HepG2 (cell line): Measurements from ENCODE around the gene SCO1. TPM values are rescaled to one million over a fixed set of nuclear protein-coding genes. Genes with fewer than 3 reads are reported as not detected.
"Not testable (repeated sequence)": the region's sequence is repeated elsewhere in the genome, so short reads cannot be mapped to it uniquely, and the experiment has no call there.

Experiments used
- ATAC-seq: fragments of 200-7000 bp; cut with Tn5 transposase; 3 replicates; pipeline ENCODE4 v1.9.1; 2020; ENCODE audit warnings: mild to moderate bottlenecking, moderate library complexity
- BruUV-seq: library from RNA; stranded (reverse); fragments of 400-500 nt; replicated peaks from 2 replicates; lab custom pipeline; 2021; lab: Mats Ljungman, UMichigan
- CTCF ChIA-PET: fragments of 300-600 bp; formaldehyde crosslinking; extraction: SDS; loops from one replicate; lab custom pipeline; 2021; ENCODE audit warnings: low total read pairs, inconsistent platforms, low intra/inter-chr PET ratio; lab: Yijun Ruan, JAX
- POLR2A ChIA-PET: fragments of 350-600 bp; sonication (Branson Sonifier 250); formaldehyde crosslinking; loops from one replicate; lab custom pipeline; 2020; ENCODE audit warnings: antibody characterized with exemption, inconsistent platforms; lab: Yijun Ruan, JAX
- DNase-seq: peaks from one replicate; pipeline ENCODE4 v3.0.0-alpha.2; 2015; ENCODE audit warnings: low spot score
- FAIRE-seq: peaks from 3 replicates; lab custom pipeline; 2011; peaks lifted over from hg19 to GRCh38; lab: Jason Lieb, UNC
- H2AFZ ChIP-seq: one replicate; pipeline ENCODE4 v1.6.1; 2011; ENCODE audit warnings: low read length, inconsistent platforms
- H3K27ac ChIP-seq: fragments of 300-600 bp; 3 replicates; pipeline ENCODE4 v1.8.0; 2011; ENCODE audit warnings: mixed run types, mild to moderate bottlenecking, mixed read lengths, low read length, inconsistent platforms; ENCODE audit not compliant: insufficient read depth; ENCODE audit errors: extremely low read length
- H3K27me3 ChIP-seq, 2 experiments: fragments of 200-600 bp in 1 of 2; 2 replicates in 1 of 2; 3 replicates in 1 of 2; pipeline versions ENCODE4 v1.6.0 to v1.8.0; 2011; ENCODE audit warnings: low read length in 2 of 2, mild to moderate bottlenecking in 2 of 2, moderate library complexity in 2 of 2, inconsistent platforms in 1 of 2; ENCODE audit not compliant: insufficient read depth in 2 of 2, control insufficient read depth in 1 of 2
- H3K36me3 ChIP-seq, 2 experiments: fragments of 200-600 bp in 1 of 2; replicated peaks in 1 of 2; 2 replicates in 1 of 2; 3 replicates in 1 of 2; pipeline versions ENCODE4 v1.5.1 to v1.8.0; 2011; ENCODE audit warnings: low read length in 2 of 2, inconsistent platforms in 1 of 2; ENCODE audit not compliant: insufficient read depth in 2 of 2, control insufficient read depth in 1 of 2
- H3K4me1 ChIP-seq: 2 replicates; pipeline ENCODE4 v1.5.1; 2012; ENCODE audit warnings: low read length, inconsistent platforms; ENCODE audit not compliant: insufficient read depth
- H3K4me2 ChIP-seq: 2 replicates; pipeline ENCODE4 v1.6.0; 2011; ENCODE audit warnings: low read depth, low read length, inconsistent platforms
- H3K4me3 ChIP-seq, 3 experiments: fragments of 200-600 bp in 1 of 3; sonication (generic), shearing (Covaris generic) in 1 of 3; replicated peaks in 1 of 3; 2 replicates each; pipeline ENCODE4 v1.5.1; 2011 to 2016; ENCODE audit warnings: low read length in 3 of 3, inconsistent platforms in 2 of 3, low read depth in 2 of 3, mild to moderate bottlenecking in 2 of 3, control low read depth in 1 of 3, mixed read lengths in 1 of 3; ENCODE audit not compliant: insufficient read depth in 1 of 3
- H3K79me2 ChIP-seq: one replicate; pipeline ENCODE4 v1.6.1; 2011; ENCODE audit warnings: low read length, inconsistent platforms; ENCODE audit not compliant: insufficient read depth
- H3K9ac ChIP-seq: 2 replicates; pipeline ENCODE4 v1.6.0; 2011; ENCODE audit warnings: mild to moderate bottlenecking, low read depth, low read length, inconsistent platforms; ENCODE audit not compliant: insufficient read depth
- H3K9me3 ChIP-seq: 2 replicates; pipeline ENCODE4 v1.5.1; 2012; ENCODE audit warnings: mild to moderate bottlenecking, low read length
- H4K20me1 ChIP-seq: 2 replicates; pipeline ENCODE4 v1.6.0; 2011; ENCODE audit warnings: inconsistent platforms, mild to moderate bottlenecking, low read length, moderate library complexity; ENCODE audit not compliant: insufficient read depth
- CBX5 ChIP-seq: sonication (generic); formaldehyde crosslinking; IDR thresholded peaks from 2 replicates; pipeline ENCODE4 v1.4.0; 2020; ENCODE audit warnings: missing genetic modification reagents, borderline replicate concordance
- CCAR2 ChIP-seq: fragments of 200-400 bp; formaldehyde crosslinking; optimal IDR thresholded peaks from 2 replicates; pipeline ENCODE3; 2018; ENCODE audit warnings: low read depth, mild to moderate bottlenecking, low read length, moderate library complexity
- MEIS1 ChIP-seq: sonication (generic); formaldehyde crosslinking; IDR thresholded peaks from 2 replicates; pipeline ENCODE4 v1.9.0; 2021; ENCODE audit warnings: mild to moderate bottlenecking, missing genetic modification reagents, moderate library complexity, borderline replicate concordance
- SOX5 ChIP-seq: IDR thresholded peaks from 2 replicates; pipeline ENCODE4 v1.6.1; 2016; ENCODE audit warnings: borderline replicate concordance
- THAP11 ChIP-seq: IDR thresholded peaks from 2 replicates; pipeline ENCODE4 v1.6.1; 2016; ENCODE audit warnings: missing biosample characterization, missing genetic modification reagents
- ZNF292 ChIP-seq: sonication (generic); formaldehyde crosslinking; IDR thresholded peaks from 2 replicates; pipeline ENCODE4 v1.8.1; 2022; ENCODE audit warnings: mild to moderate bottlenecking, low read depth, missing genetic modification reagents, borderline replicate concordance
- ZNF430 ChIP-seq: sonication (generic); formaldehyde crosslinking; IDR thresholded peaks from 2 replicates; pipeline ENCODE4 v1.9.0; 2021; ENCODE audit warnings: mild to moderate bottlenecking, missing genetic modification reagents
- ZNF501 ChIP-seq: sonication (generic); formaldehyde crosslinking; IDR thresholded peaks from 2 replicates; pipeline ENCODE4 v1.5.1; 2020; ENCODE audit warnings: mild to moderate bottlenecking, moderate library complexity, missing genetic modification reagents
- WGBS: methylation state at CpG from one replicate; pipeline ENCODE4 v1.1.6; 2017; ENCODE audit warnings: low lambda C conversion rate; 5-methylcytosine and 5-hydroxymethylcytosine counted together
- in situ Hi-C: cut with HindIII; loops from 2 replicates; pipeline ENCODE4 v1.10.0; 2017; ENCODE audit warnings: low pct_unique_long_range_greater_than_20kb; ENCODE audit not compliant: extremely low pct_ligation_motif_present
- intact Hi-C: fragments of 100-400 bp; cut with micrococcal nuclease; formaldehyde crosslinking; loops from one replicate; pipeline ENCODE4 v1.10.0; 2022; ENCODE audit not compliant: unreplicated experiment
- polyA plus RNA-seq, 8 experiments: library from polyadenylated mRNA; depleted of rRNA in 3 of 8; stranded (reverse) in 7 of 8; unstranded in 1 of 8; fragments of >200 nt; fragmentation: Illumina TruSeq in 4 of 8; extraction: Trizol in 4 of 8; gene quantifications; 2 replicates each; pipeline versions ENCODE4 v1.2.1 to v1.2.3, GENCODE V29; 2011 to 2016; ENCODE audit warnings: low read depth in 4 of 8, missing spikeins in 1 of 8, mixed read lengths in 1 of 8; ENCODE audit not compliant: insufficient read depth in 1 of 8
- total RNA-seq, 5 experiments: library from RNA; depleted of rRNA; stranded (reverse); fragments of >200 nt; fragmentation: Illumina TruSeq; extraction: Trizol; gene quantifications; 2 replicates each; pipeline ENCODE4 v1.2.3, GENCODE V29; 2016; ENCODE audit warnings: low read depth in 1 of 5

SCO1 gene
- total and polyA plus RNA-seq, 2 of the 13 experiments (the other 11 are each of a cell fraction or from before 2014, with no cell fraction given): 11.4 to 50.3 TPM

DNA sequence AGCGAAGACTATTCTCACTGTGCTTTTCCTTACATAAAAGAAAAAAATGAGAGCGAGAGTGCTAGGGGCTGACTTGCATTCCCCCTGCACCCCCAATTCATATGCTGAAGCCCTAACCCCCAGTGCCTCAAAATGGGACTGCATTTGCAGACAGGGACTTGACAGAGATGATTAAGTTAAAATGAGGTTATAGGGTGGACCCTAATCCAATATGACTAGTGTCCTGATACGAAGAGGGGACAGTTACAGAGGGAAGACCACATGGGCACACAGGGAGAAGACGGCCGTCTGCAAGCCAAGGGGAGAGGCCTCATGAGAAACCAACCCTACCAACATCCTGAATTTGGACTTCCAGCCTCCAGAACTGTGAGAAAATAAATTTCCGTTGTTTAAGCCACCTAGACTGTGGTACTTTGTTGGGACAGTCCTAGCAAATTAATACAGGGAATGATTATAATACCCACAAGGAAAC is 34.1 kb upstream of the SCO1 start:
- H4K20me1 ChIP-seq: no peaks in the 10 kb centered on the region
- H3K36me3 ChIP-seq: no peaks in the 10 kb centered on the region
- H3K4me1 ChIP-seq: peaks cover 8% of the 10 kb centered on the region
- TF ChIP-seq SOX5: no peak
- TF ChIP-seq MEIS1 (CRISPR knock-in tag): no peak
- TF ChIP-seq THAP11 (CRISPR knock-in tag): no peak
- TF ChIP-seq ZNF292 (CRISPR knock-in tag): no peak
- no peak for TF ChIP-seq CCAR2
- TF ChIP-seq CBX5 (CRISPR knock-in tag): no peak
- FAIRE-seq (no peak), ATAC-seq (no peak), DNase-seq (no peak)
- H3K9me3 ChIP-seq: no peaks in the 10 kb centered on the region
- CTCF ChIA-PET: no interaction called here
- no peak overlapping the region for H2AFZ ChIP-seq
- no peak overlapping the region for H3K9ac ChIP-seq
- BruUV-seq: no TSS peak
- POLR2A ChIA-PET: no interaction called here
- H3K27ac ChIP-seq: no peak overlapping the region
- intact Hi-C loops: loop anchor here (5.0 kb wide), 1 partner anchor 34 kb away; the partner anchor contains the start of genes ADPRM and SCO1
- 95% methylated on average over 6 of the region's 6 CpGs for WGBS
- H3K4me2 ChIP-seq: peak overlapping the region; percentile 68
- H3K4me3 ChIP-seq: no peak overlapping the region
- no peaks in the 10 kb centered on the region for H3K79me2 ChIP-seq
- peaks cover 0 to 4% of the 10 kb centered on the region in 2 experiments; a peak in 1 of 5 replicates for H3K27me3 ChIP-seq
- in situ Hi-C loops: no loop called here

DNA sequence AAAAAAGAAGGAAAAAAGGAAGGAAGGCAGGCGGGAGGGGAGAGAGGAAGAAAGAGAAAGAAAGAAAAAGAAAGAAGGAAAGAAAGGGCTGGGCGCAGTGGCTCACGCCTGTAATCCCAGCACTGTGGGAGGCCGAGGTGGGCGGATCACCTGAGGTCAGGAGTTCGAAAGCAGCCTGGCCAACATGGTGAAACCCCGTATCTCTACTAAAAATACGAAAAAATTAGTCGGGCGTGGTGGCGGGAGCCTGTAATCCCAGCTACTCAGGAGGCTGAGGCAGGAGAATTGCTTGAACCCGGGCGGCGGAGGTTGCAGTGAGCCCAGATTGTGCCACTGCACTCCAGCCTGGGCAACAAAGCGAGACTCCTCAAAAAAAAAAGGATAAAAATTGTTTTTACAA is 32.9 kb upstream of the SCO1 start:
- H4K20me1 ChIP-seq, H3K9me3 ChIP-seq, FAIRE-seq, ATAC-seq, H3K27me3 ChIP-seq, BruUV-seq, H3K79me2 ChIP-seq, H2AFZ ChIP-seq, DNase-seq, H3K36me3 ChIP-seq, CTCF ChIA-PET, in situ Hi-C loops: not testable (repeated sequence)
- peak overlapping the region; percentile 55 for H3K27ac ChIP-seq
- H3K9ac ChIP-seq: peak overlapping the region; percentile 72
- intact Hi-C loops: loop anchor here (5.0 kb wide), 1 partner anchor 33 kb away; the partner anchor contains the start of genes ADPRM and SCO1
- peak overlapping the region; percentile 57 to 77 (median 67) for H3K4me3 ChIP-seq
- peaks cover 18% of the 10 kb centered on the region for H3K4me1 ChIP-seq
- 6% methylated on average over 15 of the region's 15 CpGs for WGBS
- POLR2A ChIA-PET: interaction anchor here (0.9 to 1.8 kb wide), 3 partner anchors 12 to 33 kb away, joined by 3 to 4 read pairs (median 3); partner anchors contain the start of genes ADPRM and SCO1
- peak; percentile 13; the same call in 1 of the 2 replicates for TF ChIP-seq ZNF430 (CRISPR knock-in tag)
- TF ChIP-seq ZNF501 (CRISPR knock-in tag): peak; percentile 1; the same call in 1 of the 2 replicates
- H3K4me2 ChIP-seq: peak overlapping the region; percentile 68
